Stimulated activated CD4-positive, alpha-beta T cell treated with anti-CD3 and anti-CD28 coated beads, Interleukin-4, amount 100 ng/mL, for 24 hours (primary cell): ENCODE data around the gene RNF121.

Experiments
- DNase-seq: peaks from one replicate; pipeline ENCODE4 v3.0.0-alpha.2; 2020

RNF121 gene

DNA sequence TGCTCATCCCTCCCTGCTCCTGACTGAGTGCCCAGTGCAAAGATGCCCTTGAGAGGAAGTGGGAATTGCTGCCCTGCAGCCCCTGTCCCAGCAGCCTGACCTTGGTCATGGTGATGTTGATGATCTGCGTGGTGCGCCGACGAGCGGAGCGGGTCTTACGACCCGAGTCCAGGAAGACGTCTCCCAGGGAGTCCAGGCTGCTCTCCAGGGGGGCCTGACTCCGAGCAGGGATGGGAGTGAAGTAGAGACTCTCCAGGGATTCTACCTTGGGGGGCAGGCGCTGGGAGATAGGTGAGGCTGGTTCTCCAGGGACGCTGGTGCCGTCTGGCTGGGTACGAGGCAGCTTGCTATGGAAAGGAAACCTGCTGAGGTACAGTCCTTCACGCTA, 78.2 kb downstream of the RNF121 start:
- no peak for DNase-seq

DNA sequence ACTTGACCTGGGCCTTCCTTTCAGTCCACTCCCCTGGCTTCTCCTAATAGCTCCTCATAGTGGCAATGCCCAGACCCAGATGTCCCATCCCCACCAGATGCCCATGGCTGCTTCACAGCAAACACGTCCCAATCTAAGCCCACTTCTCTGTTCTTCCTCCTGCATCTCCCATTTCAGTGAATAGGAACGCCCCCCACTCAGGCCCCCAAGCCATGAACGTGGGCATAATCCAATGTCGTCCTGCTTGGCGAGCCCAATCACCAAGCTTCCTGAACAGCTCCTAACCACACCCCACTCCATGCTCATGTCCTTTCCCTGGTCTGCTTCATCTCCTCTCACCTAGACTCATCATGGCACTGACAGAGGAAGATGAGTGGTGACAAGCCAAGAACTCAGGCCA, 78.7 kb downstream of the RNF121 start:
- DNase-seq, result no peak

DNA sequence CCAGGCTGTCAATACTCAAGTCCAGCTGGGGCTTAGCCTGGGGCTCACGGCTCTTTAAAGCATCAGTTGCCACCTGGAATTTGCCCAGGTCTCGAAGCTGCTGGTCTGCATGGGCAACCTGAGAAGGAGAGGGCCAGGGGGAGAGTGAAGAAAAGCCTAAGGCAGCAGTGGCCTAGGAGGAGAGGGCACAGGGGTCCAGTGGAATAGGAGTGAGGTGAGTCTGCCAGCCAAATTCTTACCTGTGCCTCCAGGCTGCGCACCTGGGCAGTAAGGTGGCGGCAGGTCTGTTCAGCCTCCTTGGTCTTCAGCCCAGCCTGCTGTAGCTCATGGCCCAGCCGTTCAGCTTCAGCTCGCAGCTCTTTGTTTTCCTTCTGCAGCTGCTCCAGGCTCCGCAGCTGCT, 79.9 kb downstream of the RNF121 start:
- no peak for DNase-seq

DNA sequence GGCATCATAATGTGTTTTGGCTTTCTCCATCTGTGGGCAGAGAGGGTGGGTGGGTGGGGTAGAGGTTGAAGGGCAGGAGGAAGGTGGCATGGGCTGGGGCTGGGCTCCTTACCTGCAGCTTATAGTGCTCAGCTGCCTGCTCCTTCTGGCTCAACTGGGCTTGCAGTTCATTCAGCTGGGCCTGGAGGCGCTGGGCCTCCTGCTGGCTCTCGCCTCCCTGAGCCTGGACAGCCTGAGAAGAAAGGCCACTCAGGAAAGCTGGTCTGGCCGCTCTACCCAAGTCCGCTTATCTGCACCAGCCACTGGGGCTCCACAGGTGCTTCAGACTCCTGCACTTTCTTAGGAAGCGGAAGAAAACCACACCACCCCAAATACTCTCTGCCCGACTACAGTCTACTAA, 80.3 kb downstream of the RNF121 start:
- DNase-seq, result no peak

DNA sequence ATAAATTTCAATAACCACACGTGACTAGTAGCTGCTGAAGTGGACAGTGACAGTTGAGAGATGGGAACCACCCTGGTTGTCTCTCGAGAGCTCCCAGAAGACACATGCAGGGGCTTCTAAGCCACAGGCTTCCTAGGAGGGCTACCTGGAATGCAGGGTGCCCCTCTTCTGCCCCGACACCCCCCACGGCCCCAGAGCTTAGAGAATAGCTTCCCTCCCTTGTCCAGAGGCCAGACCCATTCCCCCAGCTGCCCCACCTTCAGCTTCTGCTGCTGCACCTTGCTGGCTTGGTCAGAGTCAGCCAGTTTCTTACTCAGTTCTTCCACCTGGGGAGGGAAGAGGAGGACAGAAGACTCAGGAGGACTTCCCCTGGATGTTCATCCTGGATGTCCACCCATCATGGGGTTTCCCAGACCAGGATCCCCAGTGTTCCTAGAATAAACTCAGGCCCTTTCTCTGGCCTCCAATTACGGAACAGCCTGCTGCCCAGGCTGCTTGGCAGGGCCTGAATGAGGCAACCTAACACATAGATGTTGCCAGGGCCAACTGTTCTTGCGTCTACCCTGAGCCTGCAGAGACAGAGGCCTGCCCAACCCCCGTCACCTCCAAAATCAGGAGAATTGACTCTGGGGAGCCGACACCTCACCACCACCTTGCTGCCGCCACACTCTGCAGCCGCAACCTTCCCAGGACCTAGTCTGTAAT, 81.8 kb downstream of the RNF121 start:
- DNase-seq, result no peak

DNA sequence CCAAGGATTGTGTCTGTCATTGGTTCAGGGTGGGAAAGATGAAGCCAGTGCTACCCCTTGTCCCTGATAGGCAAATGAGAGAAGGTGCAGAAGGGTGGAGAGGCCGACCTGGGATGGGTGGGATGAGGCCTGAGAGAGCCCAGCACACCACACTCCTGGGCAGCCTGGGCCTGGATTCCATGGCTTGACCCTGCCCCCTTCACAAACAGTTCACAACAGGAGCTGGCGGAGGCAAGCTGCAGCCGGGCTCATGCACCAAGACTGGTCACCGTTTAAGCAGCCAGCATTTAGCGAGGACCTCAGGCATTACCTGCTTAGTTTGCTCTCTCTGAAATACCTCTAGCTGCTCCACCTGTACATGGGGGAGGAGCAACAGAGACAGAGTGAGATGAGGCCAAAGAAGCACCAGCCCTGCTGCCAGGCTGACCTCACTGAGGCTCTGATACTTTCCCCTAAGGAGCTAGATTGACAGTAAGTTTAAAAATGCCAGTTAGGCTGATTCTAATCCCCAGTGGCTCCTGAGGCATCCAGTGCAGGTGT, 83.3 kb downstream of the RNF121 start:
- no peak for DNase-seq

DNA sequence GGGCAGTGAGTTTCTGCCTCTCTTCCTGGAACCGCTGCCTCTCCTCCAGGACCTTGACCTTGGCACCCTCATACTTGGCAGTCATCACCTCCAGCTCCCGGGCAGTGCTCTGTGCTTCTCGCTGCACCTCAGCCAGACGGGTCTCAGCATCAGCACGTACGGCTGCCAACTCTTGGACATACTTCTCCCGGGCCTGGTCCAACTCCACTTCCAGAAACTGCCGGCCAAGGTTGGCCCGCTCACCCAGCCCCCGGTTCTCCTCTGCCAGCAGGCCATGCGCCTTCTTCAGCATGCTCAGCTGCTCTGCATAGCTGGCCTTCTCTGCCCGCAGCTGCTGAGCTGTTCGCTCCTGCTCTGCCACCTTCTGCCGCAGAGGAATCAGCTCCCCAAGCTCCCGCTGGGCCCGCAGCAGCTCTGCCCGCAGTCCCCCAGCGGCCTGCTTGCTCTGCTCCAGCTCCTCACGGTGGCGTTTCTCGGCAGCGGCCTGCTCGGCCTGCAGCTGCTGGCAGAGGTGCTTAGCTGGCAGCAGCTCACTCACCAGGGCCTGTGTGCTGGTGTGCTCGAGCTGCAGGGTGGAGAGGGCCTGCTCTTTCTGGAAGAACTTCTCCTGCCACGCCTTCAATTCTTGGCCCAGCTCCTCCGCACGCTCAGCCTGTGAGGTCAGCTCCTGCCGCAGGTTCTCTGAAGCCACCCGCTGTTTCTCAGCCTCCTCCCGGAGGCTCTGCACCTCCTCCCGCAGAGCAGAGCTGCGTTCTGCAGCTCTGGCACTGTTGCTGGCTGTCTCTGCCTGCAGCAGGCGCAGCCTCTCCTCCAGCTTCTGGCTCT, 84.3 kb downstream of the RNF121 start:
- no peak for DNase-seq

DNA sequence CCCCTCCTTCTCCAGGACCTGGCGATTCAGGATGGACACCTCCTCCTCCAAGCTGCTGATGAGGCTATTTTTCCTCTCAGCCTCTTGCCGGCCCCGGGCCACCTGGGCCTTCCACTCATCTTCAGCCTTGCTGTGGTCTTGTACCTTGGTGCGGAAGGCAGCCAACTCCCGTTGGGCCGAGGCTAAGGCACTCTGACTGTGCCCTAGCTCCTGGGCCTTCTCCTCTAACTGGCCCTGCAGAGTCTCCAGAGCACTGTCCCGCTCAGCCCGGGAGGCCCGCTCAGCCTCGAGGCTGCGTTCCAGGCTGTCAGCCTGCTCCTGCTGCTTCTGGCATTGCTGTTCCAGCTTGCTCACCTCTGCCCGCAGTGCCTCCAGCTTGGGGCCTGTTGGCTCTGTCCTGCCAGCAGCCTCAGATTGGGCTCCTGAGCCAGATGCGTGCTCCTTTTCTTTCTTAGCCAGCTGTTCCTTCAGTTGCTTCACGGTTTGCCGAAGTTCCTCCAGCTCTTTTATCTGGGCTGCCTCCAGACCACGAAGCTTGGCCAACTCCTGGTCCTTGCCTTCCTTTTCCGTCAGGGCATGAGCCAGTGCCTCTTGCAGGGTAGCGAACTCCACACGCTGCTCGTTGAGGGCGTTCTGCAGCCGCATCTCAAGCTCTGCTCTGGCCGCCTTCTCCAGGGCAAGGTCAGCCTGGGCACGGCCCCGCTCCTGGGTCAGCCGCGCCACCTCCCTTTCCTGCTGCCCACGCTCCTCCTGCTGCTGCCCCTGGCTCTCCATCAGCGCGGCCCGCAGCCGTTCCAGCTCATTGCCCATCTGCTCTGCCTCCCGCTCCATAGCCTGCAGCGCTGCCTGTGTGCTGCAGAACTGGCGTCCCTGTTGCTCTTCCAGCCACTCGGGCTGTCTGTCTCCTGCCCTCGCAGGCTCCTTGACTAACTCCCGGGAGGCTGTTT, 85.2 kb downstream of the RNF121 start:
- DNase-seq, result no peak

DNA sequence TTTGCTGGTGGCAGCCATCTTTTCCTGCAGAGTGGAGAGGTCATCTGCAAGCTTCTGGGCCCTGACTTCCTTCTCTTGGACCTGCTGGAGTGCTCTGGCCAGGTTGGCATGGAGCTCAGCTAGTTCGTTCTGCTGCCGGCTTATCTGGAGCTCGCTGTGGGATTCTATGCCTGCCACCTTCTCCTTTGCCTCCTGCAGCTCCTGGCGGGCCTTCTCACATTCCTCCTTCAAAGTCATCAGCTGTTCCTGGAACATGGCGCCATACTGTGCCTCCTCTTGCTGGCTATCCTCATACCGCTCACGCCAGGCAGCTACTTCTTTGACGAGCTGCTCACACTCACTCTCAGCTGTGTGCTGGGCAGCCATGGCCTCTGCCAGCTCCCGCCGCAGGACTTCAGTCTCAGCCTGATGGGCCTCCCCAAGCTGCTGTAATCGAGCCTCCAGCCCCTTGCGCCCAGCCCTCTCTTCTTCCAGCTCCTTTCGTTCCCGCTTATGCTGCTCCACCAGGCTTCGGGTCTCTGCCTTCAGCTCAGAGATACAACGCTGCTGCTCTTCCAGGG, 86.0 kb downstream of the RNF121 start:
- no peak for DNase-seq

DNA sequence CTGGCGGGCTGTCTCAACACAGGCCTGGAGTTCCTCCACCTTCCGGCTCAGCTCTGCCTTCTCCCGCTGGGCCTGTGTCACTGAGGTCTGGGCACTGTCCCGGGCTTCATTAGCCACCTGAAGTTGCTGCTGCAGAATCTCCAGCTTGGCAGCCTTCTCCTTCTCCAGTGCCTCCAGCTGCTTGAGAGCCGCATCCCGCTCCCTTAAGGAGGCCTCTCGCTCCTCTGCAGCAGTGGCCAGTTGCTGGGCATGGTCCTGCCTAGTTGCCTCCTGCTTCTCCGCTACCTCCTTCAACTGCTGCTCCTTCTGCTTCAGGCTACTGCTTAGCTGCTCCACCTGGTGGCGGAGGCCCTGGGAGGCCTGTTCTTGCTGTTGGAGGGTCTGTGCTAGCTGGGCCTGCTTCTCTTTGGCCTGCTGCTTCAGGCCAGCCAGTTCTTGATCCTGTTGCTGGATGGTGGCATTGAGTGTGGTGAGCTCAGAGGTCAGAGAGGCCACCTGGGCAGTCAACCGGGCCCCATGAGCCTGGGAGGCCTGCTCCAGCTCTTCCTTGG, 86.7 kb downstream of the RNF121 start:
- no peak for DNase-seq

DNA sequence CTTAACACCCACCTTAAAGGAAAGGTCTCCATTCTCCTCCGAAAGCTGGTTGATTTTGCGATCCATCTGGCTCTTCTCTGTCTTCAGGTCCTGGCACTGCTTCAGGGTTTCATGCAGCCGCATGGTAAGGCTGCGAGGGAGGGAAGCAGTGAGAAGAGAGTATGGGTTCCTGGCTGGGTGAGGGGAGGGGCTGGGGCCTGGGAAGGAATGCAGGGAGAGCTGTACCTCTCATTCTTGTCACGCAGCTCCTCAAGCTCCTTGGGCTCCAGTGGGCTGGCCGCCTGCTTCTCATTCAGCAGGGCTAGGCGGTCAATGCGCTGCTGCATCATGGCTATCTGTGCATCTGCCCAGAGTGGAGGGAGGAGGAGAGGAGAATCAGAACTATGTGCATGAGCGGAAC, 89.3 kb downstream of the RNF121 start:
- no peak for DNase-seq

DNA sequence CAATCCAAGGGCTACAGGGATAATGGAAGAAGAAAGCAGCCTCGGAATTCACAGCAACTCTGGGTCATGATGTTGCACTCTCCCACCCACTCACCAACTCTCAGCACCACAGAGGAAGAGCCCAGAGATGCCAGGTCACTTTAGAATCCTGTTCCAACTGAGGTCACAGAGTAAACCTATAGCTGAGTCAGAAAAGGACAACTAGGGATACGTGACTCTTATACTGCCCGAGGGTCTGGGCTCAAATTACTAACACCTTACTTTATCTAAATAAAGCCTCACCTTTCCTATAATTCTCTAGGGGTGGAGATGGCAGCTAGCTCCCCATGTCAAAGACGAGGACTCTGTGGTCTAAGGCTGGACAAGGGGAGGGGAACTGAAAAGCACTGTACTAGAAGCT, 94.5 kb downstream of the RNF121 start:
- DNase-seq, result no peak

DNA sequence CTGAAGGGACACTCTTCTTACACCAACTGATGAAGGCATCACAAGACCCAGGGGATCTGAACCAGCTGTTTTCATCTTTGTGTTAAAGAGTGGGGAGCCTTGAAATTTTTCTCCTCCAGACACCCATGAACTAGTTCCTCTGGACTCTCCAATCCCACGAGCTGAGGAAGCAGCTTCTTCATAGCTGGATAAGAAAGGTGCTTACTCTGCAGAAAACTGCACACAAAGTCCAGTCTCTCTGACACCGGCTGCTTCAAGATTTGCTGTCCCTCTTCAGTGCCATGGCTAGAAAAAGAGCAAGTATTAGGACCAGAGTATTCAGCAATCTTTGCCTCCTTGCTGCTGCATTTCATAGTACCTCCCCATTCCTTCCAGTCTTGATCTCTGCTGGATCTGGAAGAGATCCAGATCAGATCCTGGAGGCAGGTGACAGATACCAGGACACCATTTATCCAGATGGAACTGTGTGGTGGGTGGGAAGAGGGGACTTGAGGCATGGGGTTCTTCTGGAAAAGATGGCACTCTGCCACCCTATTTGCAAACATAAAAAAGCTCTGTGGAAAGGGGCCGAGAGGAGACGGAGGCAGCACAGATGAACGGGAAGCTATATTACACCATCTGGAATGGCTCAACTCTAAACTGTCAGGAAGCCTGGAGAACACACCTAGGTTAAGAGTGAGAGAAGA, 95.4 kb downstream of the RNF121 start:
- DNase-seq, result no peak

DNA sequence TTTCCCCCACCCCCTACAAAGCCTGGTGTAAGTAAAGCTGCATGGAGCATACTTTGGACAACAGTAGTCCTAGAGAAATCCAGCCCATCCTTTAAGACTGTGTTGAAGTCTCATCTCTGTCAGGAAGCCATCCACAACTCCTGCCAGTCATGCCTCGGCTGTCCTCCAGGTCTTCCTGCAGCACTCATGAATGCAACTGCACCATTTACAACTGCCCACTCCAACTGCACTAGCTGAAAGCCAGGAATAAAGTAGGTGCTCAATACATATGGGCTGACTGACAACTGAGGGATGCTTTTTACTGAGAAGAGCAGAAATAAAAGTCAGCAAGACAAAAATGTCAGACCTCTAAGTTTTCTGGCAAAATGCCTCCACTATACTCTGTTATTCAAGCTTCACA, 97.2 kb downstream of the RNF121 start:
- DNase-seq, result no peak

DNA sequence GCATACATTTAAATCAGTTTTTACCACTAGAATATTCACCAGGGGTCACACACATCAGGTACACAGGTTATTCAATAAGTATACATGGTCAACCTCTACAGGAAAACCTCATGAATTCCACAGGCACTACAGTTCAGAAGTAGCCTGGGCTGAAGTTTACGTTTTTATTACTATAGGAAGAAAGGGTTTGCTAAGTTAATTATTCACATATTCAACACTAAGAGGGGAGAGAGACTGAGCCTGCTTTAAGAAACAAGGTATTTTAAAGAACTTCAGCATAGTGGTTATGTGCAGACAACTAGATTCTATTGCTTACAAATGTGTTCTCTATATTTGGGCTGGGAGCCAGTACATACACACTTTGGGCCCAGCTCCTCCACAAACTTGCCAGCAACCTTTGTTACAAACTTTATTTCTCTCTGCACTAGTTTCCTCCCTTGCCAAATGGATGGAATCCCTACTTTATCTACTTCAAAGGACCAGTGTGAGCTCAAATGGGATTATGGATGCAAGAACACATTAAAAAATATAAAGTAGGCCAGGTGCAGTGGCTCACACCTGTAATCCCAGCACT, 101.7 kb downstream of the RNF121 start:
- DNase-seq, result no peak

DNA sequence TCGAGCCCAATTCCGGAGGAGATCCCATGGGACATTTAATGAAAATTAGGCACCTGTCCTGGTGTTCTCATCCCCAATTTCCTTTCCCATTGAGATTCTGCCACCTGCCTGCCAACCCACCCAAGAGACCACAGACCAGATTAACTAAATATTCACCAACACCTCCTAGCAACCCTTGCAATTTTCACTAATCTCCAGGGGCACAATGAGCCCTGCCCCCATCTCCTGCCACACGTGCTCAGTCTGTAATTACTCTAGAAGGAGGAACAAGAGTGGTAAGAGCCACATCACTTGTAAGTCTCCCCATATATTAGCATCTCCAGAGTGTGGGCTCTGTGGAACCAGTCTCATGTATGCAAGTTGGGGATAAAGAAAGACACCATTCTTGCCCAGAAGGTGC, 107.8 kb downstream of the RNF121 start:
- DNase-seq, result no peak

DNA sequence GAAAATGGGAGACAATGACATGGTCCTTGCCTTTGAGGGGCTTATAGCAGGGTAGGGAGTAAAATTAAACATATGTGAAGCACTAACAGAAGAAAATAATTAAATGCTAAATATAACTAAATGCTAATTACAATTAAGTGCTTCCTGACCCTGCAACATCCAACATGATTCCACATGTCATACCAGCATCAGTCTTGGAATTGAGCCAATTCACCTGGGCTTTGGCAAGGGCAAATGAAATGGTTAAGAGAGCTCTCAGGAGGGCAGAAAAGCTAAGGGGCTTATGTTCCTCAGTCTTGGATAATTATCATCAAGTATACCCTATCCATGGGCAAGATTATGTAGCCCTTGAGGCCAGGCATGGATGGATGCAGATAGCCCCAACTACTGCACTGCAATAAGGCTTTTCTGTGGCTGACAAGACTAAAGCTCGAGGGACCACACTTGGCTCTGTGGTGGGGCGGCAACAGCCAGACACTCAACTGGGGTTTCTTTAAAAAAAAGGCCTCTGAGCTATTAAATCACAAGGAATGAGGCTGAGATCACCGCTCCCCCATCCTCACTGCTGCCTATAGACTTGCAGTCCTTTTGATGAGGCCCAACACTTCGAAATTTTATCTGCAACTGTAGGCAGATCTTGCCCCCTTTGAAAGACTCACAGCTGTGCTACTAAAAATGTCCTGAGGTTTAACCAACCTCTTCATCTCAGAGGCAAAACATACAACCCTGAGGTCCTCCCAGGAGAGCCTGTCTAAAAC, 108.9 kb downstream of the RNF121 start:
- DNase-seq, result no peak

DNA sequence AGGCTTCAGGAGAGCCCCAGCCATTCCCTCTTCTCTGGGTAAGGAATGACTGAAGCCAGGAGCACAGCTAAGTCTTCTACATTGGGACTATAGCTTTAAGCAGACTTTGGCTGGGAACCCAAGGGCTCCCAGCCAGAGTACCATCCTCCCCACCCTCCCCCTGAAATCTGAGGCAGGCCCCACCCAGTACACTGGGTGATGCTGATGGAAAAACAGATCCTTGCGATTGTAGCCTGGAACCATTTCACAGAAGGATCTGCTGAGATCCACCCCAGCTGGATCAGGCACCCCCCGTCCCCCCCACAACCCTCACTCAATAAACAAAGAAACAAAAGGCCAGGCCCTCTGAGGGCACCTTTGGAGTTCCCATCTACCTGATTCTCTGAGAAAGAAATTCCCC, 109.6 kb downstream of the RNF121 start:
- no peak for DNase-seq

DNA sequence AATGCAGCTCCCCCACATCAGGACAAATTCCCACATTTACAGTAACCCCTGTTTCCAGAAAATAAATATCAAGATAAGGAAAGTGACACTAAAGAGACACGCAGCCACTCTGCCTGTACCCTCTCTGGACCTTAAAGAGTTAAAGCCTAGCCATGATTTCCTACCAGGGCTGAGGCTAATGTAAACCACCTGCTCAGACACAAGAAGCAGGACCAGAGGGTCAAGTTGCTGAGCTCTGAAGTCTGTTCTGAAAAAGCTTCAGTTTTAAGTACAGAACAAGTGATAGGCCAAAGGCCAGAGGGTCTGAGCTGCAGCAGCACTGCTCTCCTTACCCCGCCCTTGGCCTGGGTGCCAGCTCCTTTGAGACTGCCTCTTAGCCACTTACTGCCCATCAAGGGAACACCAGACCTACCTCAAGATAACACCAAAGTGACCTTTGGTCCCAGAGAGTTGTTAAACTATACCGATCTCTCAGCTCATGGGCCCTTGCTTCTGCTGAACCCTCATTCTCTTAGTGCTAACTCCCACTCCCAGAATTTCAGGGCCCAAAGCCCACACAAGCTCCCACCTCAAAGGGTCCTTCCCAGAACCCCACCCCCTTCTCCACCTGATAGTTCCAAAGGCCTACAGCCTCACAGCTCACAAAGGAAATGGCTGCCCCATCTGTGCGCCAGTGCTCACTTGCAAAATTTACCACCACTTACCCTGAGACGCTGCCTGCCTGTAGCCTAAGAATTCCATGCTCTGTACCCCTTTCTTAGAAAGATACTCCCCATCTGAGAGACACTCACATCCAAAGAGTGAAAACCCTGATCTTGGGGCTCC, 110.4 kb downstream of the RNF121 start:
- no peak for DNase-seq

DNA sequence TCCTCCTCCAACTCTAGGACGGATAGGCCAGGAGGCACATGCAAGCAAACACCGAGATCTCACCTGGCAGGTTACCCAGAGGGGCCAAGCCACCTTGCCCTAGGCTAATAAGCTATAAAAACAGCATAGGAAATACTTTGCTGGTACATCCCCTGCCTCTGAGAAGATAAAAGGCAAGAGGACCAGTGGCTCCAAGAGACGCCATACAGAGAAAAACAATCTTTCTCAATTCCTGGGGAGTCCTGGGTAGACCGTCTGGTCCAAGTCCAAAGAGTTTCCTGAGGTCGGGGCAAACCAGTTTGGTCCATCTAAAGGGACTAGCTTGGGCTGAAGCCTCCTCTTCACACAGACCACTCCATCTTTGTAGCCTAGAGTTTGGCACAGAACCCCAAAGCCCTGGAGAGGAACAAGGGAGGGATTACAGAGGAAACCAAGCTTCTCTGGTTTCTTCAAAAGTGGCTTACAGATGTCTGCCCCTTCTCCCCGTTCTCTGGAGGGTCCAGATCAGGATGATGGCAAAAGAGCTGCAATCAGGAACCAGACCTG, 111.1 kb downstream of the RNF121 start:
- peak; percentile 19 for DNase-seq
